H1 (cell line): ENCODE results near the gene IYD. TPM values are rescaled to one million over a fixed set of nuclear protein-coding genes. Genes with fewer than 3 reads are reported as not detected.

Experiments used
- ATF2 ChIP-seq: IDR thresholded peaks from 2 replicates; pipeline ENCODE4 v1.6.1; 2012; ENCODE audit warnings: low read length, inconsistent platforms
- FOSL1 ChIP-seq: IDR thresholded peaks from 2 replicates; pipeline ENCODE4 v1.6.1; 2011; ENCODE audit warnings: mild to moderate bottlenecking, low read depth, low read length, moderate library complexity; ENCODE audit not compliant: insufficient read depth
- polyA plus RNA-seq, 7 experiments: library from polyadenylated mRNA; depleted of rRNA in 3 of 7; stranded (reverse) in 5 of 7; unstranded in 2 of 7; fragments of >200 nt in 5 of 7; fragments of 200-250 nt in 2 of 7; gene quantifications; 1 replicate in 5 of 7; 2 replicates in 1 of 7; 4 replicates in 1 of 7; pipeline versions ENCODE4 v1.2.1 to v1.2.3, GENCODE V29; 2011 to 2013; ENCODE audit warnings: missing spikeins in 2 of 7, mixed read lengths in 2 of 7
- total RNA-seq: library from RNA; stranded (reverse); fragmentation: NEBNext Ultra II Directional; extraction: Animal tissue kit (Norgen Biotek cat#: 25700); gene quantifications from 2 replicates; pipeline ENCODE4 v1.2.1, GENCODE V29; 2021

IYD gene
- total and polyA plus RNA-seq, 2 of the 8 experiments (the other 6 are each of a cell fraction or from before 2014, with no cell fraction given) = not detected

- TF ChIP-seq FOSL1 (no peak), ATF2 (no peak)
These were observed 26.7 kb upstream of the IYD start (continued) for GRCh38 chr6:150342126-150342525.
